Cerebellar nuclear complex (tissue), 1 donor: Measurements from ENCODE around the gene RBM20.
"Not testable (repeated sequence)": the region's sequence is repeated elsewhere in the genome, so short reads cannot be mapped to it uniquely, and the experiment has no call there.

Source experiments
- DNase-seq, 2 experiments: peaks; one replicate each; lab custom pipeline; 2025; lab: John Stamatoyannopoulos, UW

The RBM20 gene

GRCh38 chr10:110705596-110705995, 61.5 kb downstream of the RBM20 start:
- DNase-seq, result not testable (repeated sequence)

- no peak for DNase-seq
Measured at GRCh38 chr10:110706690-110707098, 62.6 kb downstream of the RBM20 start.

- no peak for DNase-seq
Measured at GRCh38 chr10:110708776-110709443, 64.8 kb downstream of the RBM20 start.

- DNase-seq, result no peak
Measured at GRCh38 chr10:110709444-110709828, 65.3 kb downstream of the RBM20 start.

GRCh38 chr10:110709964-110710587, 65.9 kb downstream of the RBM20 start:
- no peak for DNase-seq

GRCh38 chr10:110710621-110711020, 66.5 kb downstream of the RBM20 start:
- no peak for DNase-seq

GRCh38 chr10:110711382-110711781, 67.2 kb downstream of the RBM20 start:
- no peak for DNase-seq

GRCh38 chr10:110714356-110714755, 70.2 kb downstream of the RBM20 start:
- DNase-seq, result no peak

GRCh38 chr10:110717781-110718589, 73.8 kb downstream of the RBM20 start:
- DNase-seq, result no peak

- no peak for DNase-seq
Measured at GRCh38 chr10:110721406-110722038, 77.4 kb downstream of the RBM20 start.

GRCh38 chr10:110723224-110723891, 79.2 kb downstream of the RBM20 start:
- no peak for DNase-seq

GRCh38 chr10:110724116-110724921, 80.2 kb downstream of the RBM20 start:
- DNase-seq, result no peak

GRCh38 chr10:110724937-110725336, 80.8 kb downstream of the RBM20 start:
- DNase-seq, result no peak

- DNase-seq, result no peak
Measured at GRCh38 chr10:110725801-110726630, 81.9 kb downstream of the RBM20 start.

GRCh38 chr10:110727785-110728184, 83.6 kb downstream of the RBM20 start:
- not testable (repeated sequence) for DNase-seq

- no peak for DNase-seq
Measured at GRCh38 chr10:110730345-110731050, 86.4 kb downstream of the RBM20 start.

- no peak for DNase-seq
Measured at GRCh38 chr10:110733218-110733952, 89.2 kb downstream of the RBM20 start.

GRCh38 chr10:110735620-110736027, 91.5 kb downstream of the RBM20 start:
- DNase-seq, result no peak
